Naive thymus-derived CD4-positive, alpha-beta T cell (primary cell): ENCODE results near the gene RDH5. TPM values are rescaled to one million over a fixed set of nuclear protein-coding genes. Genes with fewer than 3 reads are reported as not detected.

Experiments used
- ATAC-seq: fragments of 150-1000 bp; cut with Tn5 transposase; 2 replicates; pipeline ENCODE4 v1.10.0; 2021; ENCODE audit warnings: mild to moderate bottlenecking, moderate library complexity
- CTCF ChIA-PET: fragments of 350-600 bp; sonication (Branson Sonifier 250); formaldehyde crosslinking; loops from one replicate; lab custom pipeline; 2021; ENCODE audit warnings: antibody characterized with exemption; lab: Charles Lee
- POLR2A ChIA-PET: fragments of 350-600 bp; sonication (Branson Sonifier 250); formaldehyde crosslinking; loops from one replicate; lab custom pipeline; 2021; ENCODE audit warnings: antibody characterized with exemption, inconsistent platforms; lab: Charles Lee
- DNase-seq, 9 donors: peaks; one replicate each; pipeline versions ENCODE4 v3.0.0 to v3.0.0-alpha.2; 2020 to 2022; ENCODE audit warnings: mixed read lengths in 1 of 9
- H3K27ac ChIP-seq: one replicate; pipeline ENCODE4 v1.7.0; 2013; ENCODE audit warnings: mild to moderate bottlenecking, low read depth, low read length, moderate library complexity
- H3K27me3 ChIP-seq, 2 donors: one replicate each; pipeline ENCODE4 v1.7.0; 2013; ENCODE audit warnings: low read length in 2 of 2, mild to moderate bottlenecking in 2 of 2, moderate library complexity in 2 of 2; ENCODE audit not compliant: control insufficient read depth in 2 of 2, insufficient read depth in 2 of 2
- H3K36me3 ChIP-seq, 3 experiments: 1 replicate in 2 of 3; 2 replicates in 1 of 3; pipeline ENCODE4 v1.7.0; 2013; ENCODE audit warnings: low read length in 3 of 3, mild to moderate bottlenecking in 3 of 3, moderate library complexity in 1 of 3; ENCODE audit not compliant: insufficient read depth in 3 of 3, control insufficient read depth in 2 of 3
- H3K4me1 ChIP-seq, 2 donors: one replicate each; pipeline ENCODE4 v1.7.0; 2013; ENCODE audit warnings: low read length in 2 of 2, mild to moderate bottlenecking in 2 of 2, moderate library complexity in 1 of 2; ENCODE audit not compliant: control insufficient read depth in 2 of 2, insufficient read depth in 2 of 2
- H3K4me3 ChIP-seq: 2 replicates; pipeline ENCODE4 v1.7.0; 2013; ENCODE audit warnings: mild to moderate bottlenecking, low read length
- H3K9me3 ChIP-seq, 3 experiments: 1 replicate in 2 of 3; 2 replicates in 1 of 3; pipeline ENCODE4 v1.7.0; 2013; ENCODE audit warnings: low read length in 3 of 3; ENCODE audit not compliant: control insufficient read depth in 2 of 3
- H3K27ac Mint-ChIP-seq, 9 donors: one replicate each; pipeline ENCODE4 v1.8.0; 2020 to 2022; ENCODE audit warnings: mixed read lengths in 9 of 9, mild to moderate bottlenecking in 8 of 9, moderate library complexity in 5 of 9, inconsistent platforms in 2 of 9
- H3K27me3 Mint-ChIP-seq, 5 donors: one replicate each; pipeline ENCODE4 v1.8.0; 2021 to 2022; ENCODE audit warnings: mixed read lengths in 5 of 5, mild to moderate bottlenecking in 1 of 5
- H3K36me3 Mint-ChIP-seq, 5 donors: one replicate each; pipeline ENCODE4 v1.8.0; 2020 to 2022; ENCODE audit warnings: mixed read lengths in 5 of 5, mild to moderate bottlenecking in 3 of 5, inconsistent platforms in 1 of 5
- H3K4me1 Mint-ChIP-seq, 7 donors: one replicate each; pipeline ENCODE4 v1.8.0; 2020 to 2022; ENCODE audit warnings: mixed read lengths in 7 of 7, mild to moderate bottlenecking in 3 of 7, inconsistent platforms in 1 of 7
- H3K4me3 Mint-ChIP-seq, 10 donors: one replicate each; pipeline ENCODE4 v1.8.0; 2020 to 2022; ENCODE audit warnings: mild to moderate bottlenecking in 10 of 10, mixed read lengths in 10 of 10, moderate library complexity in 6 of 10, inconsistent platforms in 2 of 10
- H3K9me3 Mint-ChIP-seq, 11 donors: one replicate each; pipeline ENCODE4 v1.8.0; 2020 to 2022; ENCODE audit warnings: mixed read lengths in 11 of 11, mild to moderate bottlenecking in 4 of 11, inconsistent platforms in 1 of 11, moderate library complexity in 1 of 11
- intact Hi-C, 2 donors: fragments of 100-400 bp; cut with micrococcal nuclease; formaldehyde crosslinking; loops; one replicate each; pipeline ENCODE4 v1.15.1; 2023
- polyA plus RNA-seq, 2 donors: library from polyadenylated mRNA; unstranded; fragments of 300-500 nt; fragmentation: Illumina TruSeq; gene quantifications; one replicate each; pipeline ENCODE4 v1.2.3, GENCODE V29; 2021
- total RNA-seq, 6 experiments: library from RNA in 5 of 6; stranded (reverse) in 5 of 6; gene quantifications; 1 replicate in 5 of 6; 2 replicates in 1 of 6; pipeline ENCODE4 v1.2.3 and lab custom pipeline; 2021 to 2026

Gene RDH5
- total and polyA plus RNA-seq, 7 experiments from 2014 or later = 0.67 to 24.9 (median 14.9) TPM

DNA sequence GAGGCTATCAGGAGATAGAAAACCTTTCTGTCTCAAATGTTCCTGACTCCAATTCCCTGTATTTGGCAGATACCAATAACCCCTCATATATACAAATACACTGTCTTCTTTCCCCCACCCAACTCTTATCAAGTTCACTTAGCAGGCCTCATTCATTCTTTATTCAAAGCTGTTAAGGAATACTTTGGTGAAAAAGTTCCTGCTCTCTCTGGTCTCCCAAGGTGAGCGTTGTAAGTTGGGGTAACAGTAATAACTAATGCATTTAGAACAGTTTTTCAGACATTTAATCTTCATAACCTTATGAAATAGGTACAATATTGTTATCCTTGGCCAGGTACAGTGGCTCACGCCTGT, 18.8 kb downstream of the RDH5 start:
- H3K4me3 ChIP-seq = peak overlapping the region; percentile 91
- H3K27ac ChIP-seq = no peak overlapping the region
- Mint-ChIP-seq H3K36me3 (no peaks in the 10 kb centered on the region), H3K27ac (peak overlapping the region in 8 of 9 donors; percentile 89 to 96 (median 92)), H3K9me3 (no peaks in the 10 kb centered on the region), H3K4me1 (peaks cover 27 to 45% (median 30%) of the 10 kb centered on the region in 7 donors), H3K4me3 (peak overlapping the region; percentile 74 to 94 (median 89)), H3K27me3 (peaks cover 0 to 8% (median 0%) of the 10 kb centered on the region in 5 donors)
- CTCF ChIA-PET = interaction anchor here (0.5 to 4.9 kb wide), 32 partner anchors 8 to 451 kb away, joined by 3 to 46 read pairs (median 6); partner anchors contain the start of genes BLOC1S1, CD63, DNAJC14 and ORMDL2
- peaks cover 0 to 3% (median 0%) of the 10 kb centered on the region in 3 experiments for H3K36me3 ChIP-seq
- H3K27me3 ChIP-seq = no peaks in the 10 kb centered on the region
- POLR2A ChIA-PET = interaction anchor here (0.6 to 4.3 kb wide), 29 partner anchors 9 to 483 kb away, joined by 3 to 31 read pairs (median 5); partner anchors contain the start of genes BLOC1S1, CD63, DNAJC14 and ORMDL2
- intact Hi-C loops = loop anchor here (1.0 to 10.0 kb wide), 8 partner anchors 22 to 562 kb away; partner anchors contain the start of genes BLOC1S1 (in 1 of the 2), CS (in 1 of the 2), PA2G4 (in 1 of the 2) and PYM1 (in 1 of the 2)
- DNase-seq (no peak), ATAC-seq (no peak)
- peaks cover 15 to 20% of the 10 kb centered on the region in 2 donors for H3K4me1 ChIP-seq
- no peaks in the 10 kb centered on the region for H3K9me3 ChIP-seq

DNA sequence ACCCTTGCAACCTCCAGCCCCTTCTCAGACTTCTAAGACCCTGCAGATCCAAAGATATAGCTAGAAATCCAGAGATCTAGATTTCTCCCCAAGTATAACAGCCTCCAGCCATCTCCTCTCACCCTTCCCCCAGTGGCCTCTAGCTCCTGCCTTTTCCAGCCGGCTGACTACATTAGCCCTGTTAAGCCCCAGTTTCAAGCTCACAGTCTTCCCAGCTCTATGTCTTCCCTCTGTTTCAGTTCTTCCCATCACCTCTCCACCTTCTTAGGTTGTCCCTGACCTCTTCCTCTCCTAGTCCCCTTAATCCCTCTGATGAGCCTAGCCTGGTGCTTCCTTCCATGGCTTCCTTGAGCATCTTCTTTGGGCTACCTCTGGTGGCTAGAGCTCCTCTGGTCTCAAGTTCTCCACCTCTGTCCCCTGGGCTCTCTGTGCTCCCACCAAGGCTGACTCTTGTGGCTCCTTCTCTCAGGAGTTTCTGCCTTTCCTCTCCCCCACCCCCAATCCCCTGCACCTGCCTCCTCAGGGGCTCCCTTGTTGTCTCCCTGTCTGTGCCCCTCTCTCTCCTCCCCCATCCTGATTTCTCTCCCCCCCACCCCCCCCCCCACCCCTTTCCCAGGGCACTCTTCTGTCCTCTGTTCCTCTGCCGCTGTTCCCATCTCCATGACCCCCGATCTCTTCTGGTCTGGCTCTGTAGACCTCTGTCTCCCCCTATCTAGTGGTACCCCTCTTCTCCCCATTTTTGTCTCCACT, 21.9 kb downstream of the RDH5 start:
- H3K27ac ChIP-seq = peak overlapping the region; percentile 71
- H3K27ac Mint-ChIP-seq = peak overlapping the region; percentile 78 to 96 (median 83)
- CTCF ChIA-PET = interaction anchor here (0.5 to 1.1 kb wide), 6 partner anchors 10 to 202 kb away, joined by 3 to 4 read pairs (median 3); no protein-coding TSS in a partner anchor
- POLR2A ChIA-PET = interaction anchor here (0.6 to 2.4 kb wide), 10 partner anchors 12 to 523 kb away, joined by 3 to 10 read pairs (median 4); no protein-coding TSS in a partner anchor
- DNase-seq = no peak
- no peaks in the 10 kb centered on the region for H3K27me3 ChIP-seq
- peaks cover 15 to 31% of the 10 kb centered on the region in 2 donors for H3K4me1 ChIP-seq
- H3K9me3 Mint-ChIP-seq = no peaks in the 10 kb centered on the region
- peaks cover 0 to 3% (median 0%) of the 10 kb centered on the region in 3 experiments for H3K36me3 ChIP-seq
- H3K27me3 Mint-ChIP-seq = peaks cover 0 to 8% (median 0%) of the 10 kb centered on the region in 5 donors
- H3K4me3 Mint-ChIP-seq = peak overlapping the region; percentile 69 to 92 (median 84)
- no peak for ATAC-seq
- H3K9me3 ChIP-seq = no peaks in the 10 kb centered on the region
- H3K4me3 ChIP-seq = peak overlapping the region; percentile 42
- peaks cover 41 to 59% (median 48%) of the 10 kb centered on the region in 7 donors for H3K4me1 Mint-ChIP-seq
- intact Hi-C loops = no loop called here
- no peaks in the 10 kb centered on the region for H3K36me3 Mint-ChIP-seq

DNA sequence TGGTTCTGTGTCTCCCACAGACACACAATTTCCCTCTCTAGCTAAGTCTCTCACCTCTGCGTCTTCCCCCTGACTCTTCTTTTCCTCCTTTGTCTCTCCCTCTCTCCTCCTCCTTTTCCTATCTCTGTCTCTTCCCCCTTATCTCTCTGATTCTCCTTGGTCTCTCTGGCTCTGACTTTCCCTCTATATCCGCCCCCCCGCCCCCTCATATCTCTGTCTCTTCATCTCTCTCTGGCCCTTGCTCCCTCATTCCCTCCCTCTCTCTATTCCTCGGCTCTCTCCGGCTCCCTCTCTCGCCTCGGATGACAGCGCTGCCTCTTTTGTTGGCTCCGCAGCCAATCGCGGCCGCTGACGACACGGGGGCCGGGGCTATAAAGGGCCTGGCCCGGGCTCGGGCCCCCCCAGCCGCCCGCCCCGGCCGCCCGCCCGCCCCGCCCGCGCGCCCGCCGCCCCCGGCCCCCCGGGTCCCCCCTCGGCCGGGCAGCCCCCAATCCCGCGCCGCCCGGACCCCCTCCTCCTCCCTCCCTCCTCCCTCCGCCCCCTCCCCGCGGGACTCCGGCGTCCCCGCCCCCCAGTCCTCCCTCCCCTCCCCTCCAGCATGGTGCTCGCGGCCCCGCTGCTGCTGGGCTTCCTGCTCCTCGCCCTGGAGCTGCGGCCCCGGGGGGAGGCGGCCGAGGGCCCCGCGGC, 22.7 kb downstream of the RDH5 start, which contains the start of gene GDF11:
Gene GDF11 (plus strand): TSS at position 404 of the 687 bp plus-strand sequence. CDS start 195 bp downstream, at position 599.
- POLR2A ChIA-PET = interaction anchor here (0.6 to 3.0 kb wide), 17 partner anchors 9 to 596 kb away, joined by 3 to 13 read pairs (median 4); partner anchors contain the start of genes IL23A, ORMDL2, PYM1 and RAB5B
- Mint-ChIP-seq H3K27me3 (peaks cover 0 to 8% (median 0%) of the 10 kb centered on the region in 5 donors), H3K4me3 (peak within 1 kb of the TSS; percentile 90 to 96 (median 94)), H3K36me3 (peaks cover 0 to 2% (median 0%) of the 10 kb centered on the region in 5 donors), H3K4me1 (peaks cover 34 to 54% (median 44%) of the 10 kb centered on the region in 7 donors), H3K9me3 (no peaks in the 10 kb centered on the region), H3K27ac (peak within 1 kb of the TSS; percentile 78 to 96 (median 85))
- Histone ChIP-seq H3K27me3 (no peaks in the 10 kb centered on the region), H3K36me3 (peaks cover 0 to 3% (median 0%) of the 10 kb centered on the region in 3 experiments), H3K27ac (peak within 1 kb of the TSS; percentile 71), H3K4me3 (peak within 1 kb of the TSS; percentile 78), H3K9me3 (no peaks in the 10 kb centered on the region), H3K4me1 (peaks cover 9 to 24% of the 10 kb centered on the region in 2 donors)
- ATAC-seq (peak; percentile 74), DNase-seq (peak; percentile 40 to 79 (median 62))
- intact Hi-C loops = loop anchor here (1.0 kb wide), 2 partner anchors 230 to 298 kb away; partner anchors contain the start of gene RPS26 (in 1 of the 2)
- CTCF ChIA-PET = interaction anchor here (0.9 to 1.3 kb wide), 2 partner anchors 50 to 384 kb away, joined by 3 read pairs; no protein-coding TSS in a partner anchor

DNA sequence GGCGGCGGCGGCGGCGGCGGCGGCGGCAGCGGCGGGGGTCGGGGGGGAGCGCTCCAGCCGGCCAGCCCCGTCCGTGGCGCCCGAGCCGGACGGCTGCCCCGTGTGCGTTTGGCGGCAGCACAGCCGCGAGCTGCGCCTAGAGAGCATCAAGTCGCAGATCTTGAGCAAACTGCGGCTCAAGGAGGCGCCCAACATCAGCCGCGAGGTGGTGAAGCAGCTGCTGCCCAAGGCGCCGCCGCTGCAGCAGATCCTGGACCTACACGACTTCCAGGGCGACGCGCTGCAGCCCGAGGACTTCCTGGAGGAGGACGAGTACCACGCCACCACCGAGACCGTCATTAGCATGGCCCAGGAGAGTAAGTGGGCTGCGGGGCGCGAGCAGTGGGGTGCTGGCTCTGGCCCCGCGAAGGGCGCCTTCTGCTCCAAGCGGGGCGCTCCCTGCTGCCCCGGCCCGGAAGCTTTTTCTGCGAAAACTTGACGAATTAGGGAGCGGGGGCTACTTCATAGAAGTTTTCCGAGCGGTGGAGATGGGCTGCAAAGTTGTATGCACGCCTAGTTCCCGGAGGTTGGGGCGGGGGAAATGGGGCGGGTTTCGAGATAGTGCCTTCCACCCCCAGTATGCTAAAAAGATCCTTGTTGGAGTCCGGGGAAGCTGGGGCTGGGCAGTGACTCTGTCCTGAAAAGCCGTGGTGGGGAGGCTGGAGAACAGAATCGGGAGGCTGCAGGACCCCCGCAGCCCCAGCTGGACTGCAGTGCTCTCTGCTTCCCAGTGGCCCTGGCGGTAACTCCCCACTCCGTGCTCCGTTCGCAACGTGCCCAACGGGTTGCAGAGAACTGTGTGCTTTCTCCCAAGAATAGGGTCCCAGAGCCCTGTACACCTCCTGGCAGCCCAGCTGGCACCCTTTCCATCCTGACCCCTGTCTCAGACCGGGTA, 23.5 kb downstream of the RDH5 start:
- H3K4me1 Mint-ChIP-seq = peaks cover 27 to 50% (median 40%) of the 10 kb centered on the region in 7 donors
- peak overlapping the region; percentile 65 to 87 (median 83) for H3K27ac Mint-ChIP-seq
- Histone ChIP-seq H3K36me3 (peaks cover 0 to 3% (median 0%) of the 10 kb centered on the region in 3 experiments), H3K9me3 (no peaks in the 10 kb centered on the region), H3K4me3 (peak overlapping the region; percentile 78), H3K4me1 (peaks cover 5 to 19% of the 10 kb centered on the region in 2 donors), H3K27me3 (no peaks in the 10 kb centered on the region), H3K27ac (peak overlapping the region; percentile 63)
- peak in 7 of 9 donors; percentile 37 to 64 (median 47) for DNase-seq
- CTCF ChIA-PET = interaction anchor here (0.9 to 1.3 kb wide), 3 partner anchors 13 to 383 kb away, joined by 3 read pairs; no protein-coding TSS in a partner anchor
- no peaks in the 10 kb centered on the region for H3K9me3 Mint-ChIP-seq
- peak overlapping the region; percentile 90 to 96 (median 94) for H3K4me3 Mint-ChIP-seq
- peaks cover 0 to 2% (median 0%) of the 10 kb centered on the region in 5 donors for H3K36me3 Mint-ChIP-seq
- H3K27me3 Mint-ChIP-seq = peaks cover 0 to 8% (median 0%) of the 10 kb centered on the region in 5 donors
- POLR2A ChIA-PET = interaction anchor here (0.6 to 3.0 kb wide), 21 partner anchors 8 to 595 kb away, joined by 3 to 13 read pairs (median 4); partner anchors contain the start of genes IL23A, ORMDL2, PYM1 and RAB5B
- intact Hi-C loops = loop anchor here (1.0 kb wide), 3 partner anchors 74 to 298 kb away; partner anchors contain the start of genes RPS26 (in 1 of the 2) and SARNP (in 1 of the 2)
- peak; percentile 64 for ATAC-seq

DNA sequence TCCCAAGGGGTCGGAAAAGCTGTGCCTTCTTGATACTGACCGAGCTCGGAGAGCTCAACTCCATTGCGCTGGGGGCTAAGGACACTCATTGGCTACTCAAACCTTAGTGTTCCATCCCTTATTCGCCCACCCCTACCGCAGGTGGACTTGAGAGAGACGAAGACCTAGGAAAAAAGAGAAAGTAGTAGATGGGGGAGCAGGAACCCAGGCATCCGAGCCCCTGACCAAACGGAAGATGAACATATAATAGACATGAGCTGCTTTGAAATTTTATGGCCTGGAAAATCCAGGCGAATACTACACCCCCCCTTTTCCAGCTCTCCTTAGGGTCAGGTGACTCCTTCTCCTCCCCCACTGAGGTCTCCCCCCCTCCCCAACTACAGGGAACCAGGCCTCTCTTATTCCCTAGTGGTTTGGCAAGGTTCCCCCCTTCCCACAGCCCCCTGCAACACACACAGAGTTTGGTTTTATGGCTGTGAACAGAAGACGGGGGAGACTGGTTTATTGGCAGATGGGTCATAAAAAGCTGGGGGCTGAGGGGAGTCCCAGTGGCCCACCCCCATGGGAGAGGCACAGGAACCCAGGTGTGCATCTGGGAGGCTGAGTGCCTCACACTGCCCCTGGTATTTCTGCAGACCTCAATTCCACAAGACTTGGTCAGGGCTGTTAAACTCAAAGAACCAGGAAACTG, 24.3 kb downstream of the RDH5 start:
- Mint-ChIP-seq H3K36me3 (peaks cover 0 to 6% (median 5%) of the 10 kb centered on the region in 5 donors), H3K4me3 (peak overlapping the region; percentile 90 to 96 (median 94)), H3K27ac (peak overlapping the region; percentile 30 to 87 (median 83)), H3K4me1 (peaks cover 31 to 46% (median 43%) of the 10 kb centered on the region in 7 donors), H3K27me3 (peaks cover 0 to 8% (median 0%) of the 10 kb centered on the region in 5 donors), H3K9me3 (no peaks in the 10 kb centered on the region)
- POLR2A ChIA-PET = interaction anchor here (0.8 to 3.0 kb wide), 10 partner anchors 9 to 299 kb away, joined by 3 to 13 read pairs (median 6); partner anchors contain the start of genes ORMDL2, RAB5B and SARNP
- H3K27ac ChIP-seq = peak overlapping the region; percentile 63
- ATAC-seq (no peak), DNase-seq (no peak)
- H3K27me3 ChIP-seq = no peaks in the 10 kb centered on the region
- H3K4me3 ChIP-seq = peak overlapping the region; percentile 78
- peaks cover 0 to 8% (median 0%) of the 10 kb centered on the region in 3 experiments for H3K36me3 ChIP-seq
- peaks cover 5 to 19% of the 10 kb centered on the region in 2 donors for H3K4me1 ChIP-seq
- no peaks in the 10 kb centered on the region for H3K9me3 ChIP-seq
- intact Hi-C loops = loop anchor here in 1 of 2 donors (1.0 kb wide), 1 partner anchor 73 kb away; the partner anchor contains the start of gene SARNP
- CTCF ChIA-PET = interaction anchor here (0.5 to 1.3 kb wide), 4 partner anchors 12 to 195 kb away, joined by 3 to 4 read pairs (median 3); no protein-coding TSS in a partner anchor
